HG03521 (cell line): ENCODE data around the gene PRSS56.

Source experiments
- ATAC-seq: cut with Tn5 transposase; IDR thresholded peaks from one replicate; pipeline ENCODE4 v1.9.1; 2021; ENCODE audit warnings: mild to moderate bottlenecking, moderate library complexity; ENCODE audit not compliant: unreplicated experiment

PRSS56 gene

DNA sequence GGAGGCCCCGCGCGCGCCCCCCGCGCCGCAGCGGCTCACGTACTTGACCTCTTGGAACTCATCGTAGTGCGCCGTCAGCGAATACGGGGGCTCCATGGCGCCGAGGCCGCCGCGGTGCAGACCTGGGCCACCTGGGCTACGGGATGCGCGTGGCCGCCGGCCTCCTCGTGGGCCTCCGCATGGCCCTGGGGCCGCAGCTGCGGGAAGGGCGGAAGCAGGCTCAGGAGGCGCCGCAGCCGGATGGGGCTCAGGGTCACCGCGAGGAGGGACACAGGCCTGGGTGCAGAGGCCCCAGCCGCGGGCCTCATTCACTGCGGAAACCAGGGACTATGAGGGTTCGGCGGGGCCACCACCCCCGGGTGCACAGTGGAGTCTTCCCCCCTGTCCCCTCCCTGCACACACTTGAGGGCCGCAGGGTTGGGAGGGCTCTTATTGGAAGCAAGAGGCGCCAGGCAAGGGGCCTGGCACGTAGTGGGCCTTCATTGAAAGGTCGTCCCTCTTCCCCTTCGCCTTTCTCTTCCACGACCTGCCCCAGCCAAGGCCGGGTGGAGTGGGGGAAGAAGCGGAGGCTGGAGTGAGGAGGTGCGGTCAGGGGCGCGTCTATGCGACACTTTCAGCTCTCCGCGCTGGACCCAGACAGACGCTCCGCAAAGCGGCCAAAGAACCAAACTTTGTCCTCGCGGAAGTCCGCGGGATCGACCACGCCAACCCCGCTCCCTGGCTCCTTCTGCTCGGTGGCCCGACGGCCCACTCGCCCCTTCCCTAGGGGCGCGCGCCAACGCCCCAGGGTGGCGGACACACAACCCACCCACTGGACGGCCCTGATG is 33.4 kb upstream of the PRSS56 start:
- ATAC-seq: no peak

DNA sequence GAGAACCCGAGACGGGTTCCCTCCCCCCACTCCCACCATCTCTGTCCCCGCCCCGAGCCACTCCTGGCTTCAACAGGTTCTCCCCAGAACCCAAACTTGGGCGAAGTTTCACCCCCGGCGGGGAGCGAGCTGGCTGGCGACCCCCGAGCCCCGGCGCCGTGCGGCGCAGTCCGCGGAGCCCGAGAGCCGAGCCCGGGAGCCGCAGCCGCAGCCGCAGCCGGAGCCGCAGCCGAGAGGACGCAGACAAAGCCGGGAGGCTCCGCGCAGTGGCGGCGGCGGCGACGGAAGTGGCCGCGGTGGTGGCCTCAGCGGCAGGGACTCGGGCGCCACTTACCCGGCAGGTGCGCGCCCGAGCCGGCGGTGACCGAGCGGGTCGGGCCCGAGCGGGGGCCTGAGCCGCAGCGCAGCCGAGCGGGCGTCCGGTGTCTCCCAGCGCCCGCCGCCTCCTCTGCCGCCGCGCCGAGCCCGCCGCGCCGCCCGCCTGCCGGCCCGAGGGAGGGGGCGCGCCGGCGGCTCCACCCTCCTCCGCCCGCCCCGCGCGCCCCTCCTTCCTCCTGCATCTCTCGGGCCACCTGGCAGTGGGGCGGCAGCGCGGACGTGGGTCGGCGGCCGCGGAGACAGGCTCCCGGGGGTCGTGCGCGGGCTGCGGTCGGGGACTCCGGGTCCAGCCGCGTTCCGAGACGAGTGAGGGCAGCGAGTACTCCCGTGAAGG is 32.6 kb upstream of the PRSS56 start, which contains the start of gene ECEL1:
ECEL1 (minus strand) TSS at position 450 of the 712 bp plus-strand sequence. CDS start 1,181 bp downstream, outside the sequence.
- ATAC-seq: no peak

DNA sequence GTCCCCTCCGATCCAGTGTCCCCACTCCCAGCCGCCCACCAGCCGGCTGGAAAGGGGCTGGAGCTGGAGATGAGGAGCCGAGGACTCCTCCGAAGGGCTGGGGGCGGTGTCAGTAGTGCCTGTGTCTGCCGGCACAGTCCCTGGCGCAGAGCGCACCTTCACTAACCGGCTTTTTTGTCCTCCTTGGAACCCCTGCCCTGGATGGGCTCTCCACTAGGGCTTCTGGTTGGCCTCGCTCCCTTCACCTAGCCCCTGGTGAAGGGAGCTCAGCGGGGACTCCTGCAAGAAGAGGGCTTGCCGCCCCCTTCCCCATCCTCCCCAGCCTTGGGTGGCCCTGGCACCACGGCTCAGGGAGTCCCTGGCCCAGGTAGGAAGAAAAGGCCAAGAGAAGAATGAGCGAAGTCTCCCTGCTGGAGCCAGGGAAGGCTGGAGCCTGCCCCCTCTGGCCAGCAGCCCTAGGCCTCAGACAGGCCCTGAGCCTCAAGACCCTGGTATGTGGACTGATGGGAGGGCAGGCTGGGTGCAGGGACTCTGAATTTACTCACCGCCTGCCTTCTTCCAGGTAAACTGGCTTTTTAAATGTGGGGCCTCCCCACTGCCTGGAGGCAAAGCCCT is 32.0 kb upstream of the PRSS56 start:
- no peak for ATAC-seq

DNA sequence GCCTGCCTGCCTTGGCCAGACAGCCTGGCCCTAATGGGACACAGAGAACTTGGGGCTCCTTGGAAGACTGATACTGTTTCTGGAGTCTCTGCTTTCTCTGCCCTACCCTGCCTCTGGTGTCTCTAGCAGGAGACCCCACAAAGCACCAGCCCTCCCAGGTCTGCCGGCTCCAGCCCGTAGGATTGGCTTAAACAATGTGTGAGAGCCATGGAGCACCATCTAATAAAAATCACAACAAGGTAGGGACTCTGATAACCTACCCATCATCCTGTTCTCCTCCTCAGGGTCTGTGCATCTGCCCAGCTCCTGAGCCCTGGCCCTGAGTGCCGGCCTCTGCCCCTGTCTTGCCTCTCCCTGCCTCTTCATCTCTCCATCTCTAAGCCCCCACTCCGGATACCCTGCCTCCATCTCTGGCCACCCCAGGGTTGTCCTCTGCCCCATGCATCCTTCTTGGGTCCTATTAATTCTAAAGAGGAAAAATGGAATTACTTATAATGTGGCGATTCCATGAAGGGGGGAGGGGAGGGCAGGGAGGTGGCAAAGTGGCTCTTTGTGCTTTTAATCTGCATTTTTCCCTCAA is 31.4 kb upstream of the PRSS56 start:
- ATAC-seq: no peak

DNA sequence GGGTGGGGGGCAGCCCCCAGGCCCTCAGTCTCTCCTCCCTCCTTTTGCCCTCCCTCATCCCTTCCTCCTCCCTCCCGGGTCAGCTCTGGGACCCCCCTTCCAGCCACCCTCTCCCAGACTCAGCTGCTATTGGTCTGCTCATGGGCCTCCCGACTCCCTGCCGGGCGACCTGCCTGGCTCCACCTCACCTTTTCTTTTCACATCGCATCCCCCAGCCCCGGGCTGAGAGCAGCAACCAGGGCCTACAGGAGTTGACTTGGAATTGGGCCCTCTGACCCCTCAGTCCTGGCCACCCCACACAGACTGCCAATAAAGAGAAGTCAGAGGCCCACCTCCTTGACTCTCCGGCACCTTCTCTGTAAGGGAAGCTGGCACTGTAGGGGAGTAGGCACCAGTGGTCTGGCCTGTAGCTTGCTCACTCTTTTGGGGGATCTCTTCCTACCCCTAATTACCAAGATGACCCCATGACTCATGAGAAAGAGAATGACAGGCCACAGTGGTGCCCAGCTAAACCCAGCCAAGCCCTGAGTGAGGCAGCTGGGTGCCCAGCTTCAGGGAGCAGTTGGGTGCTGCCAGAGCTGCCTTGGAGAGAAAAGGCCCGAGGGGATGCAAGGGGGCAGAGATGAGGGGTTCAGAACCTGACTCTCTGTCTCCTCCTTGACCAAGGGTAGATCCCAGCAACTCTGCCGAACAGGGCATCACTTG is 30.5 kb upstream of the PRSS56 start:
- ATAC-seq: no peak

DNA sequence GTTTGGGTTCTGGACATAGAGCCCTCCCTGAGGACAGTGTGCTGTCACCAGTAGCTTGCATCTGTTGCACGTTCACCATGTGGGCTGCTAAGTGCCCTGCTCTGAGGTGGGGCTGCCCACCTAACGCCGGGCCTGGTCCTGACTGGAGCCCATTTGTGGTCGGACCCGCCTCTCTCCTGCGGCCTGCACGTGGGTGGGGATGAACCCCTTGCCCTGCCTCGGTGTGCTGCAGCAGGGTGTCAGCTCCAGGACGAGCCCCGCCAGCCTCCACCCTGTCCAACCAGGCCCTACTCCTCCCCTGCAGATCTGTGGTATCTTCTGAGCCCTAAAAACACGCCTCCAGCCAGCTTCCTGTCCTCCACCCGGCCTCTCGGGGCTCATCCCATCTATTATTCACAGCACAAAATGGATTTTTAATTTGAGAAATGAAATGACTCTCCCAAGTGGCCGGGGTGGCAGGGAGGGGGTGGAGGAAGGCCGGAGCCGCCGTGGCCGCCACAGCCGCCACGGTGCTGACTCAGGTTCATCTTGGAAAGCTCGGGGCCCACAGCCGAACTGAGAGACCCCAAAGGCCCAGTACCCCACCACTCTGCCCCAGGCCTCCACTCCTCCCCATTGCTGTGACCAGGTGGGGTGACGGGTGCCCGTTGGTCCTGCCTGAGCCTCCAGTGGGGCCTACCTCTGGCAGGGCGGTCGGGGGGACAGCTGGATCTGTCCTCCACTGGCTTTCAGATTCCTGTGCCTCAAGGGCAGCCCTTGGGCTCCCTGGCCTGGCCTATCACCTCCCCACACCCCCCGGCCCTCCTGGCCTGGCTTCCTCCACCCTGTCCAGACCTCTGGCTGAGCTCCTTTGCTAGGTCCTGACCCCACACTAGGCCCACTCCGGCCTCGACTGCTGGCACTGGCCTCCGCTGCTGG is 29.7 kb upstream of the PRSS56 start:
- ATAC-seq: no peak

DNA sequence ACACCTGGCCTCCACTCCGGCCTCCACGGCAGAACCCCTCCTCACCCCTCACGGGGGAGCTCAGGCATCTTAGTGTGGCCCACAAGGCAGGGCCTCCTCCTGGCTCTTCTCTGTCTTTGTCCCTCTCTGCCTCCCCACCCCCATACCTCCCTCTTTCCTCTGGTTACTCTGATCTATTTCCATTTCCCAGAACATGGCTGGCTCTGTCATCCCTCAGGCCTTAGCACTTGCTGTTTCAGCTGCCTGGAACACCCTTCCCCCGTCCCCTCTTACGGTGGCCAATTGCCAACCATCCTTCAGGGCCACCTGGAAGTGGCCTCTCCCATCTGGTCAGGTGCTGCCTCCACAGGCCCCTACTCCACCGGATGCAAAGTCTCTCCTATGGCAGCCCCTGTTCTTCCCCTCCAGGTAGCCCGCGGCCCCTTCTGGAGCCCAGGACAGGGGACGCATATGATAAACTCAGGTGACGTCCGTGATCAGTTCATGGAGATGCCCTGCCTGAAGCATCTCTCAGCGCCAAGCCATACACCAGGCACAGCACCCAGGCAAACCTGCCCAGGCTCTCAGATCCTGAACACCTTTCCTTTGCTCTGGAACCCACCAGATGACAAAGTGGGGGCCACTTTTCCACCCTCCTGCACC is 28.9 kb upstream of the PRSS56 start:
- ATAC-seq: no peak

DNA sequence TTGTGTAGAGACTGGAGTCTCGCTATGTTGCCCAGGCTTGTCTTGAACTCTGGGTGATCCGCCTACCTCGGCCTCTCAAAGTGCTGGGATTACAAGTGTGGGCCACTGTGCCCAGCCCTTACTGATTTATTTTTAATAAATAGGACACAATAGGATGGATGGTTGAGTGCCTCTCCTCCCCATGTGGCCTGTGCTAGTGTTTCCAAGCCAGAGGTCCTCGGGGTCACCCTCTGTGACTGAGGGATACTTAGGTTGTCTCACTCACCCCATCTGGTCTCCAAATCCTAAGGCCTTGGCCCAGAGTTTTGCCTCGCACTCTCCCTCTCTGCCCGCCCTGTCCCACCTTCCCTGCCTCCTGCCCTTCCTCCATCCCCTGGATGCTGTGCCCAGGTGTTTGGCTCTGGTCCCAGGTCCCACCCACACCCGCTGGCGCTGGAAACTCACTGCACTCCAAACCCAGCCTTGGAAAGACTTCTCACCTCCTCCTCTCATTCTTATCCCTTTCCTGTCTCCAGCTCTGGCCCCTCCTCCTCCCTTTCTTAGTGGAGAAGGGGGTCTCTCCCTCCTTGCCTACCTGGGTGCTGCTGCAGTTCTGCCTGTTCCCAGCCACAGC is 27.8 kb upstream of the PRSS56 start:
- ATAC-seq: no peak

DNA sequence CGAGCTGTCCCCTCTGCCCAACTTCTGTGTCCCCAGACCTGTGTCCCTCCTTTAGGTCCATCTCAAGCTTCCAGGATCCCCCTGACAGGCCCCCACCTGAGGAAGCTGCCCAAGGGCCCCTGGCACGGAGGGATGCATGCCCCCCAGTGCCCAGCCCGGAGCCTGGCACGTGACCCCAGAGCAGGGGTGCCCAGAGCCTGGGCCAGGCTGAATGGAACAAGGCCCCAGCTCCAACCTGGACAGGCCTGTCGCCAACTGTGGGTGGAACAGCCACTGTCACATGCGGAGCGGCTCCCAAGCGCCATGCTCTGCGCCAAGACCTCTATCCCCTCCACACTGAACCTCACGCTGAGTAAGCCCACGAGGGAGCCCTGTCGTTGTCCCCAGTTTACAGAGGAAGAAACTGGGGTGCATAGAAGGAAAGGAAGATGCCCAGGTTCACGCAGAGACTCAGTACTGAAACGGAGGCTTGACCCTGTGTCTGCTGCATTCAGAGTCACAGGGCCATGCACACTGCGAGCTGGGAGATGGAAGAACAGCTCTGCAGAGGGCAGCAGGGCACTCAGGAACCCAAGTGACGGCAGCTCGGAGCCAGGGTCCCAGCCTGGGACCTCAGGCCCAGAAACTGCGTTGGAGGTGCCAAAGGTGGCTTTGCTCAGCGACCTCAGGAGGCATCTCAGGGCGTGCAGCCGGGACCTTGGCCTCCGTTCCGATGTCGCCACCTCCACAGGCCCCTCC is 27.1 kb upstream of the PRSS56 start:
- no peak for ATAC-seq

DNA sequence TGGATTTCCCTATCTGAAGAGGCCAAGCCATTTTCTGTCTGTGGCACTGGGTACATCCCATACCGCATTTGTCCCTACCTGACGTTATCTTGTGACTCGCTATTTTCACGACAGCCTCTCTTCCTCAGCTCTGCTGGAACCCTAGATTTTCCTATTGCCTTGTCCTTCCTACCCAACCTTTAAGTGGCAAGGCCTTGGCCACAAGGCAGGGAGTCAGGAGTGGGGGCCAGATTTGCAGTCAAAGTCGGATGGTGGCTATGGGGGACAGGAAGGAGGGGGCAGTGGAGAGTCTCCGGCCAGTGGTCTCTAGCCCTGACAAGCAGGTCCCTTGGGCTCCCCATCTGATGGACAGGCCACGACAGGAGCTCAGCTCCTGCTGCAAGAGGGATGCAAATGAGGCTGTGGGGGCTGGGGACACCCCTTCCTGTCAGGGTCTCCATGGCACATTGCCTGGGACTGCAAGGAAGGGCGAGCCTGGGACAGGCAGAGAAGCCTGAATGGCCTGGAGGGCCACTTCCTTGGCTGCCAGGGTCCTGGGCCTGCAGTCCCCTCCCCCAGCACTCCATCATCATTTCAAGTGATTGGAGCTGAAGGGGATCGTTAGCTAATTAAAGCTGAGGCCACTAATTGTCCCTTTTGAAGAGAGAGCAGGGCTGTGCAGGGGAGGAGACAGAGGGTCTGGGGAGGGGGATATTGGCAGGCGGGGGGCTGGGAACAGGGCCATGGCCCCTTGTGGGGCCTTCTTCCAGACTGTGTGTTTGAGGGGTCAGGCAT is 26.3 kb upstream of the PRSS56 start:
- ATAC-seq: no peak

DNA sequence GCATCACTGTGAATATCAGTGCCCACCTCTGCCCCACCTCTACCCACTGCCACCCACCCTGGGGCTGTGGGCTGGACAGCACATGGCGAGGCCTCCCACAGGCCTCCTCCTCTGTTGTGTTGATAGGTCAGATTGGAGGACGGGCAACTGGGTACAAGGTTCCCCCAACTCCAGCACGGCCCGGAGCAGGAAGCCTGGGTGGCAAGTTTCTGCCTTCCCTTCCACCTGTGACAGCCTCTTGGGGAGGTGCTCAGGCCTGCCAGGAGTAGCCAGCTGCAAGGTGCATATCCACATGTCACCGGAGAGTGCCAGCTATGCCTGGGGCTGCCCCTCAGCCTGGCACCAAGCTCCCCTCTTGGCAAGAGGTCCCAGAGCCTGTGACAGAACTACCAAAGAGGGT is 25.6 kb upstream of the PRSS56 start:
- ATAC-seq: no peak

DNA sequence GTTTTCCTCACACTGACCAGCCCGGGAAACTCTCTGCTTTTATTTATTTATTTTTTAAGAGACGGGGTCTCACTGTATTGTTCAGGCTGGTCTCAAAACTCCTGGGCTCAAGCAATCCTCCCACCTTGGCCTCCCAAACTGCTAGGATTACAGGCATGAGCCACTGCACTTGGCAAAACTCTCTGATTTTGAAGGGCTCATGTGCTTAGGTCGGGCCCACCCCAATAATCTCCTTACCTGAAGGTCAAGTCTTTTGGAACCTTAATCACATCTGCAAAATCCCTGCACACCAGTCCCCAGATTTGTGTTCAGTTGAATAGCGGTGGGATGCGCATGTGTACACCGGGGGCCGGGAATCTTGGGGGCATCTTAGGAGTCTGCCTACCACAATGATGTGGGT is 24.9 kb upstream of the PRSS56 start:
- ATAC-seq: no peak

DNA sequence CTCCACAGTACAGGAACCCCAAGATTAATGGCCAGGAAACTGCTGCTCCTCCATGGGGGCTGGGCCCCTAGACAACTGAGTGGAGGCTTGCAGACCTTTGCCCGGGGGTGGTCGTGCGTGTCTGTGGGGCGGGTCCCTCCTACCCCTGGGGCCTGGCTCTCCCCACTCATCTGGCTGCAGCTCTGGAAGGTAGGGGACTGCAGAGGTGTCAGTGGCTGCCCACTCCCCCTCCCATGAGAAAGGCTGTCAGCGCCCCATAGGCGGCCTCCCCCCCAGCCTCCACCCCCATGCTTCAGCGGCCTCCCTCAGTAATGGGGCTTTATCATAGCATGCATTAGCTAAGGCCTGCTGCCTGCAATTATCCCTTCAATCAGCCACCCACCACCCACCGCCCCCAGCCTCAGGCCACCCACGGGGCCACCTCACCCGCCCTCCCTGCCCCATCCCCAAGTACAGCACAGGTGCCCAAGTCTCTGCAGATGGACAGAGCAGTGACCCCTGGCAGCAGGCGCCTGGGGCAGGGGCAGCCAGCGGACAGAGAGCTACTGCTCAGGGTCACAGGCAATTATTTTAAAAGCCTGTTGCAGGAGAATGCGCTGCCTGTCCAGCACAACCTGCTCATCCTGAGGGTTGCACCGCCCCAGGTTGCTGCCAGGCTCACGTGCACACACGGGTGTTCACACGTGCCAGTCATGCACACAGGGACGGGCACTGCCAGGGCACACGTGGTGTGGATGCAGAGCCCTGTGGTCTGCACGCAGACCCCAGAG is 23.5 kb upstream of the PRSS56 start:
- no peak for ATAC-seq

DNA sequence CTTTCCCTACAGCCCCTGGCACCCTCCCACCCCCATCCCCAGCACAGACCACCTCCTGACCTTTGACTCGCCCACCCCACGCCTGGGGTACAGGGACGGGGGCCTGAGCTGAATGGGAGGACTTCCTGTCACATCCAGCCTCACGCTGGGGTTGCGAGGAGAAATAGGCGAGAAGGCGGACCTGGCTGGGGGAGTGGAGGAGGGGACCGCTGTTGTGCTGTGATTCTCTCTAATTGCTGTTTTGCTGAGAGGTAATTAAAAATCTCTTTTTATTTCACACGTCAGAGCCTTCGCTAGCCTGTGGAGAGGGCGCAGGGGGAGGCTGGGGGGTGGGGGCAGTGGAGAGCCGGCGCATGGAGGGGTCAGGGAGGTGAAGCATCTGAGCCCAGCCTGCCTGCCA is 22.8 kb upstream of the PRSS56 start:
- ATAC-seq: no peak

DNA sequence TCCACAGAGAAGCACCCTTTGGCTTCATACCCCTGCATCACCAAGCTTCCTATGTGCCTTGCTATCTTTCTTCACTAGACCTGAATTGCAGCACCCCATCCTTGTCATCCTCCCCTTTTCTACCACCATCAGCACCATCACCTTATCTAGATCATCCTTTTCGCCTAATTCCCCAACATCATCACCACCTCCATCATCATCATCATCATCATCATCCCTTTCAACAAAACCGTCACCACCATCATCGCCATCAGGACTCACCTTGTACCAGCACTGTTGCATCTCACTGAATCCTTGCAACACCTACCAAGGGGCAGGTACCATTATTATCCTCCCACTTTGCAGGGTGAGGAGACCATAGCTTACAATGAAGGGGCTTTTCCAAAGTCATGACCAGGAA is 21.7 kb upstream of the PRSS56 start:
- no peak for ATAC-seq

DNA sequence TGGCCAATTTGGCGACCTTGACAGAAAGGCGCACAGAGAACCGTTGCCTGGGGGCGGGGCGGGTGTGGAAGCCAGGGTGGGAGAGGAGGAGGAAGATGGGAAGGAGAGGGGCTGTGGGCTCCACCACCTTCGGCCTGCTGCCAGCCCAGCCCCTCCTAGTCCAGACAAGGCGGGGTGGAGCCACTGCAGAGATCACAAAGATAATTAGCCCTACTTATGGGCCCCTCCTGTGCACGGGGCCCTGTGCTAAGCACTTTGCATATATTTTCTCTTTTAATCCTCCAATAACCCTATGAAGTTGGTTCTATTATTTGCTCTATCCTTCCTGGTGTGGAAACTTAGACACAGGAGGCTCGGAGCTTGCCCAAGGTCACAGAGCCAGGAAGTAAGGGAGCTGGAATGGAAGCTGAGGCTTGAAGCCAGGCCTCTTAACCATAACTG is 18.8 kb upstream of the PRSS56 start:
- ATAC-seq: no peak
